ENCODE results near the gene SH3BP5L.
"Not testable (repeated sequence)": the region's sequence is repeated elsewhere in the genome, so short reads cannot be mapped to it uniquely, and the experiment has no call there.

SH3BP5L gene

DNA sequence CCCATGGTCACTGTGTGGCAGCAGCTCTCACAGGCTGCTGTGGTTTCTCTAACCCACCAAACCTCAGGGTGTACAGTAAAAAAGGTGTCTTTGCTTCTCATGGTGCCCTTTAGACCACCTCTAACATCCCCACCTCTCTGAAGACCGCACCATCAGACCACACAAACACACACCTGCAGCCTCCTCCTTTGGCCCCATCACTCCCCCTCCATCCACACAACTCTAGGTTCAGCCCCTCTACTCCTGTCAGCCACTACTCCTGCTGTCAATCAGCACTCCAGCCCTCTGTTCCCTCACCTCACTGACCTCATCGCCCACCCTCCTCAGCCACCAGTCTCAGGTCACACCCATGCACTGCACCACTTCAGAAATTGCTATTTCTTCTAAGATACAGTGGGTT, 25.7 kb upstream of the SH3BP5L start:
- no peak for ATAC-seq
- DNase-seq = no peak

GRCh38 chr1:248850536-248851251, 25.0 kb upstream of the SH3BP5L start:
- DNase-seq (no peak), ATAC-seq (no peak)

- ATAC-seq = no peak
Observed at GRCh38 chr1:248850124-248850523, 24.4 kb upstream of the SH3BP5L start.

DNA sequence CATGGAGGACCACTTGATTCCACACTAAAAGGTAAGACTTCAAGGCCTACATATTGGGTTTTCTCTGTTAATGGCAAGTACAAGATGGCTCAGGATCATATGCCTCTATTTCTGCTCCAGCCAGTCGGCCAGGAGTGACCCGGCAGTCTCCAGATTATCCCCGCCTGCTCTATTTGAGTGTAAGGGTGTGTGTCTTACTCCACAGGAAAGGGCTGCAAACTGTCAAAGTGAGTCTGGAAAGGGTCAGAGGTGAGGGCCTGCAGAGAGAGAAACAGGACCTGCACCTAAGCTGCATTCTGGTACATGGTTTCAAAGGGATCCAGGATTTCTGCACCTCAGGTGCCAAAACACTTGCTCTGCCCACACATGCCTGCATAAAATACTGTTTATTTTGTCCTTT, 23.9 kb upstream of the SH3BP5L start:
- DNase-seq (no peak), ATAC-seq (no peak)

More at GRCh38 chr1:248850124-248850523, 24.4 kb upstream of the SH3BP5L start:
- DNase-seq = no peak

DNA sequence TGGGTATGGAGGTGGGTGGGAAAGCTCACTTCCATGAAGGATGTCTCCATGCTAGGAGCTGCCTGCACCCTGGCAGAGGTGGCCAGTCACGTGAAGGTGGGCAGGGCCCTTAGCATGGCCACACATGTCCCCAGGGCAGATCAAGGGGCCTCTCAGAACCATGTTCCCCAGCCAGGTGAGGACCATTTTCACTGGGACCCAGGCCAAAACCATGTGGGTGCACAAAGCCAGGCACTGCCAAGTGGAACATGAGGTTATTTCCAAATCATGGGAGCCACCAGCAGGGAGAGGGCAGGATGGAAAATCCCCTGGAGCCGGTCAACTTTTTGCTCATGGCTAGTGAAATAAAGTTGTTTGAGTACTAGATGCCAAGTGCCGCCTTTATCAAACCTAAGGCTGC, 23.4 kb upstream of the SH3BP5L start:
- no peak for DNase-seq
- ATAC-seq = no peak

DNA sequence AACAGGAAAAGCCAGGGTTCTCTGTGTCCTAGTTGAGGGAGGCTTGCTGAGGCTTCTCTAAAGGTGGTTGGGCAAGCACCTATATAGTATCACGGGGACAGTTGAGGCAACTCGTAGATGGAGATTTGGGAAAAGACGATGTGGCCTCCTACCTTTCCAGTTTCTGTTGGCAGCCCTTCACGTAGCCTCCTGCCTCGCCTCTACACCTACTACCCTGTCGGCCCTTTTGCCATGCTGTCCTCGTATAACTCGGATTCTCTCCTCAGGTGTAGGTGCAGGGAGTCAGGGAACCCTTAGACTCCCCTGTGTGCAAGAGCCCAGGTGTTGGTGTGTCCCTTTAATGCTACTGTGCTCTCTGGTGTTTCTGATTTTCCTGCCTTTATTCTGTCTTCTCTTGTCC, 22.9 kb upstream of the SH3BP5L start:
- ATAC-seq = no peak
- DNase-seq = no peak

GRCh38 chr1:248847956-248848561, 22.3 kb upstream of the SH3BP5L start:
- ATAC-seq (no peak), DNase-seq (no peak)

- DNase-seq (no peak), ATAC-seq (no peak)
Observed at GRCh38 chr1:248847181-248847955, 21.7 kb upstream of the SH3BP5L start.

DNA sequence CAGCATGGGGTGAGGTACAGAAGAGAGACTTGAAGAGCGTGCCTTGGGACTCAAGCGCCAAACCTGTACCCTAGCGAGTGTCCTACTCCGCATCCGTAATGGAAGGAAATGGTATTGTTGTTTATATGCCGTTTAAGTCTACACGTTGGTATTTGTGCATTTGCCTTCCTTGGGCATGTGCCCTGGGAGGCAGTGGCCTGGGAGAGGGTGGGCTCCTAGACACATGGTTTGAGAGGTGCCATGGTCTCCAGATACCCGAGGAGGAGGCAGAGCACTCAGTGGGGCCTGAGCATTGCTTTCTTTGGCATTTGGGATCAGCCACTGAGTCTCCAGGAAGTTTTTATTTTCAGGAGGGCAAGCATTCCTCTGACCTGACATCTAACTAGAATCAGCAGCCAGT, 18.8 kb upstream of the SH3BP5L start:
- DNase-seq = no peak
- ATAC-seq = no peak

DNA sequence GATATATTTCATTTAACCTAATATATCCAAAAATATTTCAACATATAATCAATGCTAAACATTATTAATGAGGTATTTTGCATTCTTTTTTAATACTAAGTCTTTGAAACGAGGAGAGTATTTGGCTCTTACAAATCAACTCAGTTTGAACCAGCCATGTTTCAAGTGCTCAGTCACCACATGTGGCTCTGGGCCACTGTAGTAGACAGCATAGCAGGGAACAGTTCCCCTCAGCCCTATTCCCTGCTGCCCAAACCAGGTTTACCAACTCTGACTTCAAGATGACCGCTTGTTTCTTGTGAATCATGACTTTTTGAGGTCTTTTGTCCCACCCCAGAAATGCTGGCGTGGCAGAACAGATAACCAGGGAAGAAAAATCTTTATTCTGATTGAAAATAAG, 18.0 kb upstream of the SH3BP5L start:
- no peak for ATAC-seq
- DNase-seq = no peak

GRCh38 chr1:248842781-248843331, 17.1 kb upstream of the SH3BP5L start:
- ATAC-seq (no peak), DNase-seq (no peak)

GRCh38 chr1:248841702-248842395, 16.1 kb upstream of the SH3BP5L start:
- ATAC-seq = no peak
- DNase-seq = no peak

GRCh38 chr1:248840946-248841345, 15.2 kb upstream of the SH3BP5L start:
- DNase-seq (no peak), ATAC-seq (no peak)

- ATAC-seq (no peak), DNase-seq (no peak)
Observed at GRCh38 chr1:248839168-248839555, 13.4 kb upstream of the SH3BP5L start.

GRCh38 chr1:248838357-248839167, 12.8 kb upstream of the SH3BP5L start:
- peak; percentile 67 for ATAC-seq
- DNase-seq = peak; percentile 84

DNA sequence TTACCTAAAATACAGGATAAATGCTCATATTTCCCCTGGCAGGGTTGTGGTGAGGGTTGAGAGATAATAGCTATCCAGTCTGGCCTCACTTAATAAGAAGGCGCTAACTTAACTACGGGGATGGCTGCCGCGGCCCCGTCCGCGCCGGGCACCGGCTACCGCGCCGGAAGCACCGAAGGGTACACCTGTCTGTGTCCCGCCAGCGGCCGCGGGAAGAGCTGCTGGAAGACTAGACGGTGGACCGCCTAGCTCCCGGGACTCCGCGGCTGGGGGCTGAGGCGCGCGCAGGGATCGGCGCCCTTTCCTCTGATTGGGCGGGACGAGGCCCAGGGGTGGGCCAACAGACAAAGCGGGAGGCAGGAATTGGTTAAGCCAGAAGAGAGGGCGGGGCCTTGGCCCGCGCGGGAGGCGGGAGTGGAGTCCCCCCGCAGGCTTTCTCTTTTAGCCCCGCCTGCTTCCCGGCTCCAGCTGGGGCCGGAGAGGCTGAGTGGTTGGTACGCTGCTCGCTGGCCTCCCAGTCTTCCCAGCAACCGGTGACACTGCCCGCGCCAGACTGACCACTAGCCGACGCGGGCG, 12.2 kb upstream of the SH3BP5L start, which contains the start of gene ZNF672:
TSS of gene ZNF672 (plus strand) at position 444 of the 576 bp plus-strand sequence. CDS start 9,051 bp downstream, outside the sequence.
- ATAC-seq = peak; percentile 88
- DNase-seq = peak; percentile 94

DNA sequence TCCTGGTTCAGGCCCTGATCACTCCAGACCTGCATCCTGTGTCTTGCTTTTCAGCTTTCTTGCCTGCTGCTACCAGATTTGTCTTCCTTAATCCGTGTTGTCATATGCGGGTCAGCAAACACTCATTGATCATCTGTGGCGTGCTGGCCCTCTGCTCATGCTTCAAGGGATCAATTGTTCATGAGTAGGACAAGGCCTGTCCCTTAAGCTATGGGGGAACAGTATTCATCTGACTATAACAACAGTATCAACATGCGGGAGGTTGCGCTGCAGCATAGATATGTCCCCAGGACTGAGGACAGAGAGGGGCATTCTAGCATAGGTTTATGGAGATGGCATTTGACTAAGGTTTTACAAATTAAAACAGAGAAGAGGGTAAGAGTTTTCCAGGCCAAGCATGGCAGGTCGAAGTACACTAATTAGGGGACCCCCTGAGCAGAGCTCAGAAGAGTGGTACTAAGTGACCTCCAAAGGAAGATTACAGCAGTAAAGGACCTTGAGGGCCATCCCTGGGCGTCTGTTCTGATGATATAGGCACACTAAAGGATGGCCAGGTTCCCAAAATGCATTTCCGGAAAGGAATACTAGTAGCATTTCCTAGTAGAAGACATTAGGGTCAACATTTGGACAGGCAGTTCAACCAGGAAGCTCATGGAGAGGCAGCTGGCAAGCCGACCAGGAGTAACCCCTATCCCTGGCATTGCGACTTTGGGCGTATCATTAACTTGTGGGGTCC, 11.5 kb upstream of the SH3BP5L start:
- ATAC-seq (no peak), DNase-seq (no peak)

DNA sequence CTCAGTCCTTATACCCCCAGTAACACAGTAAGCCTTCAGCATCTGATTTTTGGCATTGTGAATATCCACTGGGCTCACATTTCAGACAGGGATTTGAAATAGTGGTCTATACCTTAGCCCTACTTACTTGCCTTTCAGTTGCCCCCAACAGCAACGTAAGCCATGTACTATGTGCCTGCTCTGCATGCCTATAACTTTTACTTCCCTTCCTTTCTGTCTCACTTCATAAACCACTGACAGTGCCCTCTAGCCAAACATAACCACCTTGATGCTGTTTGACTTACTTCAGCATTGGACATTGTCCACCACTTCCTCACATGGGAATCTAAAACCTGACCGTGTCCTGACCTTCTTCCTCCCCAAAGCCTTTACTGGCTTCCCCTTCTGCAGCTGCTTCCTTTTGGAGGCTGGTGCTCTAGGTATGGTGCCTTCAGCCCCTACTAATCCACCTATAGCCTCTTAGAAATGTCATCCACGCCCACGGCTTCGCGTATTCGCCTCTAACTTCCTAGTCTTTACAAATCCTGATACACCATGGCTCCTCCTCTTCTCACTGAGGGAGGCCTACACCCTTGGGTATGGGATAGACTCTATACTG, 8.7 kb upstream of the SH3BP5L start:
- ATAC-seq (no peak), DNase-seq (peak; percentile 35)

GRCh38 chr1:248831842-248832241, 6.1 kb upstream of the SH3BP5L start:
- no peak for ATAC-seq
- no peak for DNase-seq

DNA sequence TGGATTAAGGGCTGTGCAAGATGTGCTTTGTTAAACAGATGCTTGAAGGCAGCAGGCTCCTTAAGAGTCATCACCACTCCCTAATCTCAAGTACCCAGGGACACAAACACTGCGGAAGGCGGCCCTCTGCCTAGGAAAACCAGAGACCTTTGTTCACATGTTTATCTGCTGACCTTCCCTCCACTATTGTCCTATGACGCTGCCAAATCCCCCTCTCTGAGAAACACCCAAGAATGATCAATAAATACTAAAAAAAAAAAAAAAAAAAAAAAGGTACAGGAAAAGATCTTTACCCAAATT, 5.0 kb upstream of the SH3BP5L start:
- not testable (repeated sequence) for ATAC-seq, DNase-seq
